Endothelial cell (in vitro differentiated cells): ENCODE measurements around the gene FAF2. TPM values are rescaled to one million over a fixed set of nuclear protein-coding genes. Genes with fewer than 3 reads are reported as not detected.

Experiments used
- DNase-seq: peaks from one replicate; pipeline ENCODE4 v3.0.0; 2021; ENCODE audit warnings: low spot score
- H3K27ac Mint-ChIP-seq: one replicate; pipeline ENCODE4 v1.8.0; 2021; ENCODE audit warnings: mixed read lengths, inconsistent platforms; ENCODE audit not compliant: unreplicated experiment
- H3K27me3 Mint-ChIP-seq: one replicate; pipeline ENCODE4 v1.8.0; 2021; ENCODE audit warnings: mild to moderate bottlenecking, moderate library complexity, mixed read lengths, inconsistent platforms; ENCODE audit not compliant: unreplicated experiment
- H3K36me3 Mint-ChIP-seq: one replicate; pipeline ENCODE4 v1.8.0; 2021; ENCODE audit warnings: mild to moderate bottlenecking, low read depth, mixed read lengths, inconsistent platforms; ENCODE audit not compliant: unreplicated experiment
- H3K4me1 Mint-ChIP-seq: one replicate; pipeline ENCODE4 v1.8.0; 2021; ENCODE audit warnings: mild to moderate bottlenecking, mixed read lengths, inconsistent platforms; ENCODE audit not compliant: unreplicated experiment
- H3K4me3 Mint-ChIP-seq: one replicate; pipeline ENCODE4 v1.8.0; 2021; ENCODE audit warnings: mild to moderate bottlenecking, mixed read lengths, inconsistent platforms; ENCODE audit not compliant: unreplicated experiment
- H3K9me3 Mint-ChIP-seq: one replicate; pipeline ENCODE4 v1.8.0; 2021; ENCODE audit warnings: mixed read lengths, inconsistent platforms; ENCODE audit not compliant: unreplicated experiment
- total RNA-seq: library from RNA; stranded (reverse); fragmentation: NEBNext Ultra II Directional; extraction: Animal tissue kit (Norgen Biotek cat#: 25700); gene quantifications from one replicate; pipeline ENCODE4 v1.2.1, GENCODE V29; 2021; ENCODE audit not compliant: unreplicated experiment
- TF ChIP-seq, protein P1 (sequence below): fragments of 200-600 bp; sonication (generic); IDR thresholded peaks from one replicate; pipeline ENCODE4 v1.5.0; 2021; ENCODE audit warnings: antibody characterized with exemption; ENCODE audit not compliant: unreplicated experiment

FAF2 gene
- total RNA-seq, 1 donor from 2014 or later, result 40.6 TPM

- TF ChIP-seq, protein P1, sequence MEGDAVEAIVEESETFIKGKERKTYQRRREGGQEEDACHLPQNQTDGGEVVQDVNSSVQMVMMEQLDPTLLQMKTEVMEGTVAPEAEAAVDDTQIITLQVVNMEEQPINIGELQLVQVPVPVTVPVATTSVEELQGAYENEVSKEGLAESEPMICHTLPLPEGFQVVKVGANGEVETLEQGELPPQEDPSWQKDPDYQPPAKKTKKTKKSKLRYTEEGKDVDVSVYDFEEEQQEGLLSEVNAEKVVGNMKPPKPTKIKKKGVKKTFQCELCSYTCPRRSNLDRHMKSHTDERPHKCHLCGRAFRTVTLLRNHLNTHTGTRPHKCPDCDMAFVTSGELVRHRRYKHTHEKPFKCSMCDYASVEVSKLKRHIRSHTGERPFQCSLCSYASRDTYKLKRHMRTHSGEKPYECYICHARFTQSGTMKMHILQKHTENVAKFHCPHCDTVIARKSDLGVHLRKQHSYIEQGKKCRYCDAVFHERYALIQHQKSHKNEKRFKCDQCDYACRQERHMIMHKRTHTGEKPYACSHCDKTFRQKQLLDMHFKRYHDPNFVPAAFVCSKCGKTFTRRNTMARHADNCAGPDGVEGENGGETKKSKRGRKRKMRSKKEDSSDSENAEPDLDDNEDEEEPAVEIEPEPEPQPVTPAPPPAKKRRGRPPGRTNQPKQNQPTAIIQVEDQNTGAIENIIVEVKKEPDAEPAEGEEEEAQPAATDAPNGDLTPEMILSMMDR, result no peak
- H3K4me3 Mint-ChIP-seq, result no peak overlapping the region
- DNase-seq, result no peak
Observed at GRCh38 chr5:176499273-176499672, 51.1 kb downstream of the FAF2 start.

GRCh38 chr5:176500511-176500910, 52.3 kb downstream of the FAF2 start:
- Mint-ChIP-seq H3K4me1 (no peaks in the 10 kb centered on the region), H3K36me3 (peaks cover 24% of the 10 kb centered on the region), H3K27ac (no peak overlapping the region), H3K27me3 (no peaks in the 10 kb centered on the region), H3K4me3 (no peak overlapping the region), H3K9me3 (no peaks in the 10 kb centered on the region)
- TF ChIP-seq, protein P1, result no peak
- DNase-seq, result no peak

More at GRCh38 chr5:176499273-176499672, 51.1 kb downstream of the FAF2 start:
- Mint-ChIP-seq H3K36me3 (peaks cover 21% of the 10 kb centered on the region), H3K27ac (no peak overlapping the region), H3K27me3 (no peaks in the 10 kb centered on the region), H3K9me3 (no peaks in the 10 kb centered on the region), H3K4me1 (no peaks in the 10 kb centered on the region)

GRCh38 chr5:176501333-176501732, 53.1 kb downstream of the FAF2 start:
- H3K4me1 Mint-ChIP-seq, result no peaks in the 10 kb centered on the region
- no peak overlapping the region for H3K4me3 Mint-ChIP-seq
- H3K27ac Mint-ChIP-seq, result no peak overlapping the region
- H3K36me3 Mint-ChIP-seq, result peaks cover 25% of the 10 kb centered on the region
- H3K27me3 Mint-ChIP-seq, result no peaks in the 10 kb centered on the region
- no peaks in the 10 kb centered on the region for H3K9me3 Mint-ChIP-seq
- TF ChIP-seq, protein P1, result no peak
- no peak for DNase-seq

DNA sequence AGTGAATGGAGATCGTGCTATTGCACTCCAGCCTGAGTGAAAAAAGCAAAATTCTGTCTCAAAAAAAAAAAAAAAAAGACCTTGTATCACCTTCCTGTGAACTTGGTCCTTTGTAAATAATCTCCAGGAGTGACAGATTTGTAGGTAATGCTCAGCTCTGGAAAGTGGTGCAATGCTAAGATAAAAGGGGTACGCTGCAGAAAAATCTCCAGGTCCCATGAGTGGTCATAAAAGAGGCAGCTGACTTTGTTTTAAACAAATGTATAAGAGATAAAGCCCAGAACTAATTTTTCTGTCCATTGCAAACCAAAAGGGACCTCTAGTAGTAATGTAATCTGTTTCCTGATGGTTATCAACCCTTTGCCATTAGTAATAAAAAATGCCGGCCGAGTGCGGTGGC, 55.3 kb downstream of the FAF2 start:
- DNase-seq, result no peak
- Mint-ChIP-seq H3K4me1 (no peaks in the 10 kb centered on the region), H3K36me3 (peaks cover 38% of the 10 kb centered on the region), H3K9me3 (no peaks in the 10 kb centered on the region), H3K27me3 (no peaks in the 10 kb centered on the region), H3K4me3 (no peak overlapping the region), H3K27ac (no peak overlapping the region)
- TF ChIP-seq, protein P1, result no peak

GRCh38 chr5:176507911-176508310, 59.7 kb downstream of the FAF2 start:
- H3K27me3 Mint-ChIP-seq, result no peaks in the 10 kb centered on the region
- H3K4me3 Mint-ChIP-seq, result no peak overlapping the region
- TF ChIP-seq, protein P1, result no peak
- H3K36me3 Mint-ChIP-seq, result peaks cover 38% of the 10 kb centered on the region
- H3K9me3 Mint-ChIP-seq, result no peaks in the 10 kb centered on the region
- DNase-seq, result no peak
- no peaks in the 10 kb centered on the region for H3K4me1 Mint-ChIP-seq
- no peak overlapping the region for H3K27ac Mint-ChIP-seq
